ENCODE results near the gene RALGAPA1.

DNA sequence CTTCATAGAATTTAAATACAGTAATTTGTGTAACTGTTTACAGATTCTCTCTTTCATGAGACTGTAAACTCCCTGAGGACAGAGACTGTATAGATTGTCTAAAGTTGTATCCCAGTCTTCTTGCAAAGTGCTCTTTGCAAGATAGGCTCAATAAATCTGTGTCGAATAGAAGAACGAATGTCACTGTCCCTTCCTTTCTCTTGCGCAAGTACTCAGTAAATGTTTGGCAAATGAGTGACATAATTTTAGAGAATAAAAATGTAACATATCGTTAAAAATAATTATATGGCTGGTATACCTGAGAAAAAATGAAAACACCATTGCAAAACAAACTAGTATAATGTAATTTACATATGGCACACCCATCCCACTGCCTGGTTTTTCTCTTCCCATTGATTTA lies 1.9 kb upstream of the RALGAPA1 start:
- TF ChIP-seq EP300 (IDR thresholded peaks at IDR 0.05) (no peak), POLR2AphosphoS5 (IDR thresholded peaks at IDR 0.05) (no peak)
- TF ChIP-seq, protein P1, sequence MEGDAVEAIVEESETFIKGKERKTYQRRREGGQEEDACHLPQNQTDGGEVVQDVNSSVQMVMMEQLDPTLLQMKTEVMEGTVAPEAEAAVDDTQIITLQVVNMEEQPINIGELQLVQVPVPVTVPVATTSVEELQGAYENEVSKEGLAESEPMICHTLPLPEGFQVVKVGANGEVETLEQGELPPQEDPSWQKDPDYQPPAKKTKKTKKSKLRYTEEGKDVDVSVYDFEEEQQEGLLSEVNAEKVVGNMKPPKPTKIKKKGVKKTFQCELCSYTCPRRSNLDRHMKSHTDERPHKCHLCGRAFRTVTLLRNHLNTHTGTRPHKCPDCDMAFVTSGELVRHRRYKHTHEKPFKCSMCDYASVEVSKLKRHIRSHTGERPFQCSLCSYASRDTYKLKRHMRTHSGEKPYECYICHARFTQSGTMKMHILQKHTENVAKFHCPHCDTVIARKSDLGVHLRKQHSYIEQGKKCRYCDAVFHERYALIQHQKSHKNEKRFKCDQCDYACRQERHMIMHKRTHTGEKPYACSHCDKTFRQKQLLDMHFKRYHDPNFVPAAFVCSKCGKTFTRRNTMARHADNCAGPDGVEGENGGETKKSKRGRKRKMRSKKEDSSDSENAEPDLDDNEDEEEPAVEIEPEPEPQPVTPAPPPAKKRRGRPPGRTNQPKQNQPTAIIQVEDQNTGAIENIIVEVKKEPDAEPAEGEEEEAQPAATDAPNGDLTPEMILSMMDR (IDR thresholded peaks at IDR 0.05), result no peak

All from sigmoid colon (tissue), 4 donors.